Adipocyte (in vitro differentiated cells): ENCODE results near the gene ATF6.
"Not testable (repeated sequence)": the region's sequence is repeated elsewhere in the genome, so short reads cannot be mapped to it uniquely, and the experiment has no call there.

Experiments used
- DNase-seq: peaks from one replicate; pipeline ENCODE4 v3.0.0-alpha.2; 2015; ENCODE audit warnings: low read depth
- H3K27me3 ChIP-seq: replicated peaks from 2 replicates; pipeline ENCODE4 v1.7.0; 2013; ENCODE audit warnings: mild to moderate bottlenecking, low read length, moderate library complexity; ENCODE audit not compliant: control insufficient read depth, insufficient read depth
- H3K36me3 ChIP-seq: 2 replicates; pipeline ENCODE4 v1.7.0; 2013; ENCODE audit warnings: low read length, mild to moderate bottlenecking, moderate library complexity; ENCODE audit not compliant: control insufficient read depth, insufficient read depth, severe bottlenecking
- H3K4me1 ChIP-seq: 2 replicates; pipeline ENCODE4 v1.7.0; 2013; ENCODE audit warnings: mild to moderate bottlenecking, low read length, moderate library complexity; ENCODE audit not compliant: control insufficient read depth, insufficient read depth
- H3K4me3 ChIP-seq: 2 replicates; pipeline ENCODE4 v1.7.0; 2013; ENCODE audit warnings: mild to moderate bottlenecking, low read length, moderate library complexity
- H3K9ac ChIP-seq: 2 replicates; pipeline ENCODE4 v1.7.0; 2013; ENCODE audit warnings: mild to moderate bottlenecking, low read length, moderate library complexity
- H3K9me3 ChIP-seq: 2 replicates; pipeline ENCODE4 v1.7.0; 2013; ENCODE audit warnings: mild to moderate bottlenecking, low read length, moderate library complexity; ENCODE audit not compliant: control insufficient read depth

ATF6 gene

DNA sequence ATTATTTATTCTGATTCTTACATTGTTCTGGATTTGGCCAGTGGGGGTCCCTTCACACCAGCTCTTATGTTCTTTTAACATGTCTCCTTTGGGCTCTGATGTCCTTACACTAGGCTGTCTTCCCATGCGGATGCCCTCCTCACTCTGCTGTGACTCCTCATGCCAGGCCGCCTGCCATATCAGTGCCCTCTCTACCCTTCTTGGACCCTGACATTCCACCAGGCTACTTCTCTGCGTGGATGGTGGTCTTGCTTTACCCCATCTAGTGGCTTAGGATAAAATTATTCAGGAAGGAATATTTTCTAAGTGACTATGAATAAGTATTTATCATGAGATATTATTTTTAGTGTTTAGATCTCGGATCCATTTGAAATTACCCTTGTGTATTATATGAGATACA, 21.2 kb downstream of the ATF6 start:
- Histone ChIP-seq H3K4me3 (no peak overlapping the region), H3K36me3 (peaks cover 46% of the 10 kb centered on the region), H3K4me1 (peaks cover under 1% of the 10 kb centered on the region), H3K9me3 (no peaks in the 10 kb centered on the region), H3K9ac (no peak overlapping the region), H3K27me3 (no peaks in the 10 kb centered on the region)
- DNase-seq: no peak

DNA sequence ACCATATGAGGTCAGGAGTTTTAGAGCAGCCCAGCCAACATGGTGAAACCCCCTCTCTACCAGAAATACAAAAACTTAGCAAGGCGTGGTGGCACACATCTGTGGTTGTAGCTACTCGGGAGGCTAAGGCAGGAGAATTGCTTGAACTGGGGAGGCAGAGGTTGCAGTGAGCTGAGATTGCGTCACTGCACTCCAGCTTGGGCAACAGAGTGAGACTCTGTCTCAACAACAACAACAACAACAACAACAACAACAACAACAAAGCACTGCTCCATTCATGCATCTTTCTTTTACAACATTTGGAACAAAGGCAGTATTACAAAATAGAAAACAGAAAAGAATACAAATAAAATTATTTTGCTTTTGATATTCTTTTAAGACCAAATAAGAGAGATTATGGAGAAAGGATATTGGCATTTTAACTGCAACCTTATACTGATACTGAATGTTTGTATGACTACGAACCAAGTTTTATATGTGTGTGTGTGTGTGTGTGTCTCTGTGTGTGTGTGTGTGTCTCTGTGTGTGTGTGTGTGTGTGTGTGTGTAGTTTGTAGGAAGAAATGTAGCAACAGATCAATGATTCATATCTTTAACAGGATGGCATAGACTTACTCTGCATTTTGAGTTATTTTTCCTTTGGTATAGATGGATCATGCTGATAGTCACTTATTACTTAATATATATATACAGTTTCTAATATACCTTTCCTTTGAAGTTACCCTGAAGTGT, 24.6 kb downstream of the ATF6 start:
- no peaks in the 10 kb centered on the region for H3K9me3 ChIP-seq
- no peaks in the 10 kb centered on the region for H3K27me3 ChIP-seq
- no peak overlapping the region for H3K9ac ChIP-seq
- no peaks in the 10 kb centered on the region for H3K4me1 ChIP-seq
- no peak for DNase-seq
- no peak overlapping the region for H3K4me3 ChIP-seq
- H3K36me3 ChIP-seq: peaks cover 38% of the 10 kb centered on the region

DNA sequence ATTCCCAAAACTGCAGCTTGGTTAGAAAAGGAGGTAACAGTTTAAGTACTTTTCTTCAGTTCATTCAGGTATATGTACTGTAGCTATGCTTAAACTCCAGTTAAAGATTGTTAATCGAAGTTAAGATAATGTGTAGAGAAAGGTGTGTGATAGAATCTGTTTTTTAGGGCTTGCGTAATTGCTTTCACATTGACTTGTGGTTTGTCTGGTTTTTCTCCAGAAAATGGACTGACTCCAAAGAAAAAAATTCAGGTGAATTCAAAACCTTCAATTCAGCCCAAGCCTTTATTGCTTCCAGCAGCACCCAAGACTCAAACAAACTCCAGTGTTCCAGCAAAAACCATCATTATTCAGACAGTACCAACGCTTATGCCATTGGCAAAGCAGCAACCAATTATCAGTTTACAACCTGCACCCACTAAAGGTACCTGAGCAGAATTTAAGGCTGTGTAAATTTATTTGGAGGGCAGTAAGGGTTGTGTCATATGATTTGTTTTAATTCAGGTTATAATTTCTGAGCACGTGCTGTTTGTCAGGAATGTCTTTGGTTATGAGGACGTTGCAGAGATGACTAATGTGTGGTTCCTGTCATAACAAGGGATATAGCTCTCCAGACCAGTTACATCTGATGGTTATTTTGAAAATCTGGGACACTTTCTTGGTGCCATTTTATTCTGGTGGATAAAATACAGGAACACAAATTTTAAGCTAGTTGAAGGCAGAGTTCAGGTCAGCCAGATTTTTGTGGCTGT, 26.0 kb downstream of the ATF6 start:
- DNase-seq: peak; percentile 30
- Histone ChIP-seq H3K9me3 (no peaks in the 10 kb centered on the region), H3K4me1 (no peaks in the 10 kb centered on the region), H3K36me3 (peaks cover 32% of the 10 kb centered on the region), H3K4me3 (no peak overlapping the region), H3K9ac (no peak overlapping the region), H3K27me3 (no peaks in the 10 kb centered on the region)

DNA sequence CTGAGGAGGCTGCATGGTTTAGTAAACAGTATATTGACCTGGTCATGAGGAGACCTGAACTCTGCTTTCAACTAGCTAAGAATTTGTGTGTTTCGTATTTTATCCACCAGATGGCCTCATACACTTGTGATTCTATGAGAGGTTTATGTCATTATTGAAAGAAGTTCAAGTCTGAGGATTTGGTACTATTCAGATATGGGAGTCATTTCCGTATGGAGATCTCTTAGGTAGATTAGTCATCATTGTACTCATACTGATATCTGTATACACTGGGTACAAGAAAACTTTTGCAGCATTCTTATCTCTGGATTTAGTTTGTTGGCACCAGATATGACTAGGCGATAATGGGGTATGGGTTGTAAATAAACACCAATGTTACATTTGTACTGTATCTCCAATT, 26.6 kb downstream of the ATF6 start:
- Histone ChIP-seq H3K36me3 (peaks cover 35% of the 10 kb centered on the region), H3K9me3 (no peaks in the 10 kb centered on the region), H3K27me3 (no peaks in the 10 kb centered on the region), H3K4me3 (no peak overlapping the region), H3K4me1 (no peaks in the 10 kb centered on the region), H3K9ac (no peak overlapping the region)
- DNase-seq: peak; percentile 88

DNA sequence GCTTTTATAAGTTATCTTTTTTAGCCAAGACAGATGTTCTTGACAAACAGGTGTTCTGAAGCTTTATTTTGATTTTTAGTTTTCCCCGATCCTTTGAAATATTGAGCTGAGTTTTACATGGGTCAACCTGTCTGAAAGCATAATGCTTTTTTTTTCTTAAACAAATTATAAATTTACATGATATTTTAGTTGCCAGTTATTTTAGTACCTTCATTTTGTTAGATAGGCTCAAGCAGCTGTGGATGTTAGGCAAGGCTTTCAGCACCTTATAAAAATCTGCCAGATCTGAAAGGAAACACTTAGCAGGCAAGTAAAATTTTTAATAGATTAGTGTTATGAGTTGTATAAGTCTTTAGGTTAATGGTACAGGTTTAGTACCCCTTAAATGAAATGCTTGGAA, 33.7 kb downstream of the ATF6 start:
- no peak for DNase-seq
- H3K36me3 ChIP-seq: peaks cover 33% of the 10 kb centered on the region
- H3K4me1 ChIP-seq: peaks cover 16% of the 10 kb centered on the region
- H3K9ac ChIP-seq: no peak overlapping the region
- no peak overlapping the region for H3K4me3 ChIP-seq
- no peaks in the 10 kb centered on the region for H3K27me3 ChIP-seq
- no peaks in the 10 kb centered on the region for H3K9me3 ChIP-seq

DNA sequence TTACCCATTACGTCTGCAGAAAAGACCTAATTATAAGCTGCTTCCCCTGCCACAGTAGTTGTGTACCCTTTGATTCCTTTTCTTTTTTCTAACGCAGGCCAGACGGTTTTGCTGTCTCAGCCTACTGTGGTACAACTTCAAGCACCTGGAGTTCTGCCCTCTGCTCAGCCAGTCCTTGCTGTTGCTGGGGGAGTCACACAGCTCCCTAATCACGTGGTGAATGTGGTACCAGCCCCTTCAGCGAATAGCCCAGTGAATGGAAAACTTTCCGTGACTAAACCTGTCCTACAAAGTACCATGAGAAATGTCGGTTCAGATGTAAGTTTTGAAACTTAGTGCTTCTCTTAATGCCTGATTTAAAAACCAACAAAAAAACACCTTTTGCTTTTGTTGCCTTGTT, 35.8 kb downstream of the ATF6 start:
- no peak for DNase-seq

DNA sequence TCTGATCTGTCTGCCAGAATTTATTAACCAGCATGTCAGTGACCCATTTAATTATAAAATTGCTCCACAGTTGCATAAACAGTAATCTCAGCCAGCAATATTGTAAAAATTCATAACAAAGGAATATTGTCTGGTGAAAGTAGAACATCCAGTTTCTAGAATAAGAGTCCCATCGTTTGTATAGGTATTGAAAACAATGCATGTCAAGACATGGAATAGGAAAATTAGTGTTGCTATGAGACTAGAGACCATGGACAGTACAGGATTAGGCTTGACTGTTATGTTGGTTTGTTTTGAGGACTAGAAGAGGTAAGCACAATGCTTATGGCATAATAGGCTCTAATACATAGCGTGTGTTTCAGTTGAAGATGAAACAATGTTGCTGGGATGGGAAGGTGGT, 37.1 kb downstream of the ATF6 start:
- peak; percentile 19 for DNase-seq
- H3K36me3 ChIP-seq: peaks cover 11% of the 10 kb centered on the region
- H3K4me3 ChIP-seq: no peak overlapping the region
- no peaks in the 10 kb centered on the region for H3K9me3 ChIP-seq
- peaks cover 39% of the 10 kb centered on the region for H3K4me1 ChIP-seq
- H3K9ac ChIP-seq: no peak overlapping the region
- H3K27me3 ChIP-seq: no peaks in the 10 kb centered on the region

More for the DNA sequence above, 35.8 kb downstream of the ATF6 start:
- Histone ChIP-seq H3K9me3 (no peaks in the 10 kb centered on the region), H3K36me3 (peaks cover 23% of the 10 kb centered on the region), H3K27me3 (no peaks in the 10 kb centered on the region), H3K4me1 (peaks cover 35% of the 10 kb centered on the region), H3K9ac (no peak overlapping the region), H3K4me3 (no peak overlapping the region)

DNA sequence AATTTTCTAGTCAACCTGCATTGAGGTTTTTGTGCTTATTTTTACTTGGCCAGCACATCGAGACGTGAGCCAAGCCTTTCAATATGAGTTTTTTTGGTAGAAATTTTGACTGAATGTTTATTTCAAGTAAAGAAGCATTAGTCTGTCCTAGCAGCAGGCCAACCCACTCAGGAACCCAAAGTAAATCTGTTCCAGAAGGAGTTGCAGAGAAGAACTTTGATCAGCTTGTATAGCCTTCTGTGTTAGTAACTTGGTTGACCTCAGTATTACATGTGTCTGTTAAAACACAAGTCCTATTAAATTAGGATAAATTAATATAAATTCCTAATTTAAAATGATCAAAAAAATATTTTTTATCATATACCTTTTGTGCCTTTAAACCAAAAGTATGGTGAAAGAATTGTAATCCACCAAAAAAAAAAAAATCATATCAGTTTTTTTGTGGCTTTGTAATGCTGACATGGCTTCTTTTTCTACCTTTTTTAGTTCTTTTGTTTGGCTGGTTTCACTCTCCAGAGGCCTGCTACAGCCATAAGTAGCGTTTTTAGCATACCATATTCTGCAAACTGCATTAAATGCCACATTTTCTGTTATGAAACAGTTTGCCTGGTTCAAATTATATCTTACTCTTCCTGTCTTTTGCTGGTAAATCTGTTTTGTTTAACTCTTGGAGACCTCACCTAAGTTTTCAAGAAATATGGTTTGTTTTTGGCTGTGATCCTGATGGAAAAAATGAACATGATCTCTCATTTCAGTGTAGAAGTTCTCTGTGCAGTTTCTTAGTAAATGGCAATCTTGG, 39.5 kb downstream of the ATF6 start:
- H3K9me3 ChIP-seq: peaks cover 2% of the 10 kb centered on the region
- no peak overlapping the region for H3K4me3 ChIP-seq
- H3K27me3 ChIP-seq: no peaks in the 10 kb centered on the region
- DNase-seq: peak; percentile 83
- peaks cover 39% of the 10 kb centered on the region for H3K4me1 ChIP-seq
- no peak overlapping the region for H3K9ac ChIP-seq
- peaks cover 8% of the 10 kb centered on the region for H3K36me3 ChIP-seq

DNA sequence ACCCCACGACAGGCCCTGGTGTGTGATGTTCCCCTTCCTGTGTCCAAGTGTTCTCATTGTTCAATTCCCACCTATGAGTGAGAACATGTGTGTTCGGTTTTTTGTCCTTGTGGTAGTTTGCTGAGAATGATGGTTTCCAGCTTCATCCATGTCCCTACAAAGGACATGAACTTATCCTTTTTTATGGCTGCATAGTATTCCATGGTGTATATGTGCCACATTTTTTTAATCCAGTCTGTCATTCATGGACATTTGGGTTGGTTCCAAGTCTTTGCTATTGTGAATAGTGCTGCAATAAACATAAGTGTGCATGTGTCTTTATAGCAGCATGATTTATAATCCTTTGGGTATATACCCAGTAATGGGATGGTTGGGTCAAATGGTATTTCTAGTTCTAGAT, 43.1 kb downstream of the ATF6 start:
- not testable (repeated sequence) for H3K9me3 ChIP-seq, DNase-seq, H3K36me3 ChIP-seq, H3K4me3 ChIP-seq, H3K9ac ChIP-seq, H3K27me3 ChIP-seq
- peaks cover 24% of the 10 kb centered on the region for H3K4me1 ChIP-seq

DNA sequence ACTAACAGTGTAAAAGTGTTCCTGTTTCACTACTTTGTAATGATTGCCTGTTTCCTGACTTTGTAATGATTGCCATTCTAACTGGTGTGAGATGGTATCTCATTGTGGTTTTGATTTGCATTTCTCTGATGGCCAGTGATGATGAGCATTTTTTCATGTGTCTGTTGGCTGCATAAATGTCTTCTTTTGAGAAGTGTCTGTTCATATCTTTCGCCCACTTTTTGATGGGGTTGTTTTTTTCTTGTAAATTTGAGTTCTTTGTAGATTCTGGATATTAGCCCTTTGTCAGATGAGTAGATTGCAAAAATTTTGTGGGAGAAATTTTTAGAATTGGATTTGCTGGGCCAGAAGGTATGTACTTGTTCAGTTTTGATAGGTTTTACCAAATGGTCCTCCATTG, 43.5 kb downstream of the ATF6 start:
- H3K9ac ChIP-seq, H3K36me3 ChIP-seq: not testable (repeated sequence)

DNA sequence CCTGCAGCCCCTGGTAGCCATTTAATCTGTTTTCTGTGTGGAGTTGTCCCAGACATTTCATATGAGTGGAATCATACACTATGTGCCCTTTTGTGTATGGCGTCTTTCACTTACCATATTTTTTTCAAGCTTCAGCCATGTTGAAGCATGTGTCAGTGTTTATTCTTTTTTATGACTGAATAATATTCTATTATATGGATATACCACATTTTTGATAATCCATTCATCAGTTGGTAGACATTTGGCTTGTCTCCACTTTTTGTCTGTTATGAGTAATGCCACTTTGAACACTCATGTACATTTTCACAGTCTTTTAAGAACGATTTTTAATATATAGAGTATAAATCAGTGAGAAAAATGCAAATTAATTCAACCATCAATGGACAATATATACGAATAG, 44.7 kb downstream of the ATF6 start:
- peaks cover 5% of the 10 kb centered on the region for H3K9me3 ChIP-seq
- no peak overlapping the region for H3K9ac ChIP-seq
- no peak overlapping the region for H3K4me3 ChIP-seq
- peaks cover 18% of the 10 kb centered on the region for H3K4me1 ChIP-seq
- DNase-seq: no peak
- H3K36me3 ChIP-seq: peaks cover 7% of the 10 kb centered on the region
- H3K27me3 ChIP-seq: no peaks in the 10 kb centered on the region

More for the DNA sequence above, 43.5 kb downstream of the ATF6 start:
- peaks cover 24% of the 10 kb centered on the region for H3K4me1 ChIP-seq
- DNase-seq, H3K4me3 ChIP-seq, H3K27me3 ChIP-seq, H3K9me3 ChIP-seq: not testable (repeated sequence)
